GM12878 (cell line): ENCODE data around the gene GNPNAT1. TPM values are rescaled to one million over a fixed set of nuclear protein-coding genes. Genes with fewer than 3 reads are reported as not detected.

Source experiments
- ATAC-seq: fragments of 200-7000 bp; cut with Tn5 transposase; 3 replicates; pipeline ENCODE4 v1.9.1; 2020; ENCODE audit warnings: mild to moderate bottlenecking, moderate library complexity
- BruUV-seq: library from RNA; stranded (reverse); fragments of 400-500 nt; replicated peaks from 2 replicates; lab custom pipeline; 2021; lab: Mats Ljungman, UMichigan
- CTCF ChIA-PET: fragments of 300-600 bp; sonication (Branson Sonifier 250); formaldehyde crosslinking; extraction: SDS; loops from one replicate; lab custom pipeline; 2021; ENCODE audit warnings: inconsistent platforms; lab: Yijun Ruan, JAX
- POLR2A ChIA-PET: fragments of 350-600 bp; formaldehyde crosslinking; extraction: SDS; loops from one replicate; lab custom pipeline; 2021; ENCODE audit warnings: inconsistent platforms; lab: Charles Lee
- RAD21 ChIA-PET: fragments of 300-600 bp; sonication (Branson Sonifier 250); formaldehyde crosslinking; loops from one replicate; lab custom pipeline; 2023; ENCODE audit warnings: antibody characterized with exemption; ENCODE audit not compliant: unreplicated experiment; lab: Charles Lee
- SMC1A ChIA-PET: fragments of 300-600 bp; sonication (Branson Sonifier 250); formaldehyde crosslinking; loops from one replicate; lab custom pipeline; 2023; ENCODE audit not compliant: unreplicated experiment, uncharacterized antibody; lab: Charles Lee
- DNase-seq: peaks from one replicate; pipeline ENCODE4 v3.0.0-alpha.2; 2011; ENCODE audit warnings: low read depth, low spot score
- FAIRE-seq: peaks from 3 replicates; lab custom pipeline; 2011; peaks lifted over from hg19 to GRCh38; lab: Jason Lieb, UNC
- H2AFZ ChIP-seq: 2 replicates; pipeline ENCODE4 v1.6.0; 2011; ENCODE audit warnings: low read depth, low read length, control low read depth; ENCODE audit not compliant: control insufficient read depth
- H3K27ac ChIP-seq: 2 replicates; pipeline ENCODE4 v1.5.1; 2011; ENCODE audit warnings: control low read depth; ENCODE audit not compliant: control insufficient read depth, insufficient read depth
- H3K27me3 ChIP-seq, 2 experiments: replicated peaks in 1 of 2; 2 replicates each; pipeline versions ENCODE4 v1.6.0 to v1.6.1; 2011; ENCODE audit warnings: low read length in 1 of 2; ENCODE audit not compliant: control insufficient read depth in 2 of 2, insufficient read depth in 2 of 2
- H3K36me3 ChIP-seq, 2 experiments: 2 replicates each; pipeline ENCODE4 v1.5.1; 2011; ENCODE audit warnings: low read length in 1 of 2; ENCODE audit not compliant: control insufficient read depth in 2 of 2, insufficient read depth in 2 of 2
- H3K4me1 ChIP-seq: 2 replicates; pipeline ENCODE4 v1.6.1; 2011; ENCODE audit warnings: mild to moderate bottlenecking, low read length, moderate library complexity, mixed read lengths; ENCODE audit not compliant: control insufficient read depth, insufficient read depth
- H3K4me2 ChIP-seq: 2 replicates; pipeline ENCODE4 v1.6.0; 2011; ENCODE audit warnings: control low read depth; ENCODE audit not compliant: control insufficient read depth, insufficient read depth
- H3K4me3 ChIP-seq: fragments of 200-600 bp; sonication (generic); 2 replicates; pipeline ENCODE4 v1.5.1; 2016
- H3K79me2 ChIP-seq: 2 replicates; pipeline ENCODE4 v1.6.0; 2011; ENCODE audit warnings: low read length; ENCODE audit not compliant: control insufficient read depth, insufficient read depth
- H3K9ac ChIP-seq: 2 replicates; pipeline ENCODE4 v1.8.0; 2011; ENCODE audit warnings: low read length, control low read depth, mixed read lengths; ENCODE audit not compliant: control insufficient read depth, insufficient read depth
- H3K9me3 ChIP-seq: replicated peaks from 3 replicates; pipeline ENCODE4 v1.5.1; 2011; ENCODE audit warnings: mild to moderate bottlenecking, low read length; ENCODE audit not compliant: control insufficient read depth, insufficient read depth
- H4K20me1 ChIP-seq: 2 replicates; pipeline ENCODE4 v1.6.0; 2011; ENCODE audit not compliant: control insufficient read depth, insufficient read depth
- CHD2 ChIP-seq: IDR thresholded peaks from 2 replicates; pipeline ENCODE4 v1.6.1; 2011; ENCODE audit warnings: low read depth, low read length, improper control_type of control experiment, borderline replicate concordance
- EED ChIP-seq: sonication (generic); IDR thresholded peaks from 2 replicates; pipeline ENCODE4 v1.6.1; 2016; ENCODE audit warnings: antibody characterized with exemption, low read depth
- IRF5 ChIP-seq: fragments of 450-650 bp; IDR thresholded peaks from 2 replicates; pipeline ENCODE4 v1.6.1; 2017; ENCODE audit warnings: borderline replicate concordance
- LARP7 ChIP-seq: fragments of 450-650 bp; IDR thresholded peaks from 2 replicates; pipeline ENCODE4 v1.6.1; 2017; ENCODE audit warnings: mild to moderate bottlenecking
- MEF2B ChIP-seq: fragments of 450-650 bp; IDR thresholded peaks from 2 replicates; pipeline ENCODE4 v1.6.1; 2018; ENCODE audit warnings: mild to moderate bottlenecking, moderate library complexity; ENCODE audit not compliant: partially characterized antibody, poor library complexity, severe bottlenecking
- NKRF ChIP-seq: fragments of 450-650 bp; conservative IDR thresholded peaks from 2 replicates; pipeline ENCODE4 v1.6.1; 2017; ENCODE audit warnings: mild to moderate bottlenecking, moderate library complexity
- NRF1 ChIP-seq: conservative IDR thresholded peaks from 2 replicates; pipeline ENCODE4 v1.6.1; 2011; ENCODE audit warnings: mild to moderate bottlenecking, low read depth, low read length, improper control_type of control experiment
- RAD21 ChIP-seq: IDR thresholded peaks from 2 replicates; pipeline ENCODE4 v1.6.1; 2011; ENCODE audit warnings: mild to moderate bottlenecking, low read depth, low read length, moderate library complexity; ENCODE audit not compliant: insufficient read depth
- SP1 ChIP-seq: IDR thresholded peaks from one replicate; pipeline ENCODE4 v1.6.1; 2011; ENCODE audit warnings: low read depth, low read length
- SRF ChIP-seq, 2 experiments: IDR thresholded peaks; 2 replicates each; pipeline ENCODE4 v1.6.1; 2011; ENCODE audit warnings: low read depth in 2 of 2, low read length in 2 of 2, mild to moderate bottlenecking in 1 of 2, moderate library complexity in 1 of 2
- TARDBP ChIP-seq: IDR thresholded peaks from 2 replicates; pipeline ENCODE4 v1.6.1; 2016; ENCODE audit warnings: borderline replicate concordance
- WGBS: methylation state at CpG from one replicate; pipeline ENCODE4 v1.1.6; 2016; ENCODE audit warnings: low lambda C conversion rate; ENCODE audit not compliant: insufficient replicate concordance, insufficient coverage; ENCODE audit errors: missing lambda C conversion rate; 5-methylcytosine and 5-hydroxymethylcytosine counted together
- in situ Hi-C: fragments of 300-500 bp; cut with MboI; formaldehyde crosslinking; loops from 9 replicates; pipeline ENCODE4 v1.14.3; 2018; ENCODE audit warnings: mixed read lengths
- intact Hi-C: fragments of 100-400 bp; cut with micrococcal nuclease; formaldehyde crosslinking; loops from one replicate; pipeline ENCODE4 v1.14.2; 2022; ENCODE audit not compliant: unreplicated experiment
- polyA plus RNA-seq, 11 experiments: library from polyadenylated mRNA; depleted of rRNA in 4 of 11; unstranded in 6 of 11; stranded (reverse) in 5 of 11; fragments of >200 nt; fragmentation: Nextera tagmentation in 4 of 11; fragmentation: Illumina TruSeq in 1 of 11; extraction: Ambion mirVana in 4 of 11; extraction: Trizol in 1 of 11; gene quantifications; 1 replicate in 1 of 11; 2 replicates in 10 of 11; pipeline versions ENCODE4 v1.2.1 to v1.2.3, GENCODE V29; 2011 to 2016; ENCODE audit warnings: inconsistent platforms in 2 of 11, missing spikeins in 2 of 11, low read depth in 1 of 11
- total RNA-seq, 4 experiments: library from RNA; depleted of rRNA in 3 of 4; stranded (reverse); fragments of >200 nt in 3 of 4; fragmentation: Illumina TruSeq in 1 of 4; extraction: Trizol in 1 of 4; gene quantifications; 2 replicates each; pipeline versions ENCODE4 v1.2.1 to v1.2.3, GENCODE V29; 2013 to 2021
- TF ChIP-seq, protein P1 (sequence below): fragments of 450-650 bp; IDR thresholded peaks from 2 replicates; pipeline ENCODE4 v1.6.1; 2016; ENCODE audit warnings: mild to moderate bottlenecking, moderate library complexity, borderline replicate concordance
- TF ChIP-seq, protein P2 (sequence below): IDR thresholded peaks from 2 replicates; pipeline ENCODE4 v1.6.1; 2011; ENCODE audit warnings: mild to moderate bottlenecking, low read depth, low read length, moderate library complexity; ENCODE audit not compliant: insufficient replicate concordance

The GNPNAT1 gene
- total and polyA plus RNA-seq, 10 of the 15 experiments (the other 5 are each of a cell fraction or from before 2014, with no cell fraction given) = 18.9 to 52.6 (median 28.2) TPM

DNA sequence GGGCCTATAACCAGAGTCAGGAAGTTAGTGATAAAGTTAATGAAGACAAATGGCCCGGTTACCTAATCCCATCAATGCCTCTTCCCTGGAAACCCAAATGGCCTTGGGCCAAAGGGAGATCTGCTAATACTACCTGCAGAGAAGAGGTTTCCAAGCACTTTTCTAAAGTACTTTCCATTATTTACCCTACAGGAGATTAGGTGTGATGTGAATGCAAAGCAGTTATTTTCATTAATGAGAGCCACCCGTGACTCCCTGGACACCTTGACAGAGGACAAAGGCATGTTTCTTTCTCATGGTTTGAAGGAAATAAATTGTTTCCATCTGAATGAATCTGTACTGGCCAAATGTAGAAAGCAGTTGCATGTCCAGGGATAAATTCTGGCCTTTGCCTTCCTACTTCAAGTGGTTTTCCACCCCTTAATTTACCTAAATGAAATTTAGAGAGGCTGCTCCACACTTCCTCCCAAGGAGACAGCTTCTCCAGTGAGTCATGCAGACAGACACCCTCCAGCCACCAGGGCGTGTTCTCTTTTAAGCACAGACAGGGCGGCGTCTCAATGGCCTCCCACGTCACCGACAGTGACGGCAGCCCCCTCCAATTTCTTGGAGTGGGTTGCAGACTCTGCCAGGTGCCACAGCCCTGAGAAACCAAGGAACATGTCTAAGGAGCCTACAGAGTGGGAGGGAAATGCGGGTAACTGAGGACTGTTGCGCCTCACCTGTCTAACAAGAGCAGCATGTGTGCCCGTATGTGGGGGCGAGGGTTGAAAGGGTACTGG lies 43.9 kb upstream of the GNPNAT1 start (continued):
- TF ChIP-seq TARDBP = no peak
- no peak for TF ChIP-seq CHD2
- no peak for TF ChIP-seq NRF1
- no peak for TF ChIP-seq MEF2B
- TF ChIP-seq, protein P1, sequence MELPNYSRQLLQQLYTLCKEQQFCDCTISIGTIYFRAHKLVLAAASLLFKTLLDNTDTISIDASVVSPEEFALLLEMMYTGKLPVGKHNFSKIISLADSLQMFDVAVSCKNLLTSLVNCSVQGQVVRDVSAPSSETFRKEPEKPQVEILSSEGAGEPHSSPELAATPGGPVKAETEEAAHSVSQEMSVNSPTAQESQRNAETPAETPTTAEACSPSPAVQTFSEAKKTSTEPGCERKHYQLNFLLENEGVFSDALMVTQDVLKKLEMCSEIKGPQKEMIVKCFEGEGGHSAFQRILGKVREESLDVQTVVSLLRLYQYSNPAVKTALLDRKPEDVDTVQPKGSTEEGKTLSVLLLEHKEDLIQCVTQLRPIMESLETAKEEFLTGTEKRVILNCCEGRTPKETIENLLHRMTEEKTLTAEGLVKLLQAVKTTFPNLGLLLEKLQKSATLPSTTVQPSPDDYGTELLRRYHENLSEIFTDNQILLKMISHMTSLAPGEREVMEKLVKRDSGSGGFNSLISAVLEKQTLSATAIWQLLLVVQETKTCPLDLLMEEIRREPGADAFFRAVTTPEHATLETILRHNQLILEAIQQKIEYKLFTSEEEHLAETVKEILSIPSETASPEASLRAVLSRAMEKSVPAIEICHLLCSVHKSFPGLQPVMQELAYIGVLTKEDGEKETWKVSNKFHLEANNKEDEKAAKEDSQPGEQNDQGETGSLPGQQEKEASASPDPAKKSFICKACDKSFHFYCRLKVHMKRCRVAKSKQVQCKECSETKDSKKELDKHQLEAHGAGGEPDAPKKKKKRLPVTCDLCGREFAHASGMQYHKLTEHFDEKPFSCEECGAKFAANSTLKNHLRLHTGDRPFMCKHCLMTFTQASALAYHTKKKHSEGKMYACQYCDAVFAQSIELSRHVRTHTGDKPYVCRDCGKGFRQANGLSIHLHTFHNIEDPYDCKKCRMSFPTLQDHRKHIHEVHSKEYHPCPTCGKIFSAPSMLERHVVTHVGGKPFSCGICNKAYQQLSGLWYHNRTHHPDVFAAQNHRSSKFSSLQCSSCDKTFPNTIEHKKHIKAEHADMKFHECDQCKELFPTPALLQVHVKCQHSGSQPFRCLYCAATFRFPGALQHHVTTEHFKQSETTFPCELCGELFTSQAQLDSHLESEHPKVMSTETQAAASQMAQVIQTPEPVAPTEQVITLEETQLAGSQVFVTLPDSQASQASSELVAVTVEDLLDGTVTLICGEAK = no peak
- TF ChIP-seq EED = no peak
- no peak for TF ChIP-seq SRF (IDR thresholded peaks at IDR 0.05; ENCODE audit: low read depth in 2 of 2, low read length in 2 of 2)

GRCh38 chr14:52834440-52834842 lies 43.0 kb upstream of the GNPNAT1 start:
- BruUV-seq = no TSS peak
- TF ChIP-seq NKRF (no peak), RAD21 (no peak), IRF5 (no peak), LARP7 (no peak), SP1 (no peak)
- TF ChIP-seq, protein P2, sequence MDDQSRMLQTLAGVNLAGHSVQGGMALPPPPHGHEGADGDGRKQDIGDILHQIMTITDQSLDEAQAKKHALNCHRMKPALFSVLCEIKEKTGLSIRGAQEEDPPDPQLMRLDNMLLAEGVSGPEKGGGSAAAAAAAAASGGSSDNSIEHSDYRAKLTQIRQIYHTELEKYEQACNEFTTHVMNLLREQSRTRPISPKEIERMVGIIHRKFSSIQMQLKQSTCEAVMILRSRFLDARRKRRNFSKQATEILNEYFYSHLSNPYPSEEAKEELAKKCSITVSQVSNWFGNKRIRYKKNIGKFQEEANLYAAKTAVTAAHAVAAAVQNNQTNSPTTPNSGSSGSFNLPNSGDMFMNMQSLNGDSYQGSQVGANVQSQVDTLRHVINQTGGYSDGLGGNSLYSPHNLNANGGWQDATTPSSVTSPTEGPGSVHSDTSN = no peak

More at GRCh38 chr14:52834440-52834842, 43.0 kb upstream of the GNPNAT1 start:
- 0% methylated on average over 1 of the region's 1 CpG for WGBS
- no peak overlapping the region for H3K9ac ChIP-seq
- H2AFZ ChIP-seq = no peak overlapping the region
- SMC1A ChIA-PET = interaction anchor here (0.7 to 2.4 kb wide), 5 partner anchors 10 to 471 kb away, joined by 3 to 11 read pairs (median 3); no protein-coding TSS in a partner anchor
- no peaks in the 10 kb centered on the region for H3K79me2 ChIP-seq
- CTCF ChIA-PET = interaction anchor here (0.6 to 1.3 kb wide), 6 partner anchors 9 to 126 kb away, joined by 3 to 5 read pairs (median 3); no protein-coding TSS in a partner anchor
- no peaks in the 10 kb centered on the region for H4K20me1 ChIP-seq
- POLR2A ChIA-PET = no interaction called here
- H3K4me3 ChIP-seq = no peak overlapping the region
- no peaks in the 10 kb centered on the region for H3K9me3 ChIP-seq
- H3K4me1 ChIP-seq = no peaks in the 10 kb centered on the region
- in situ Hi-C loops = no loop called here
- H3K4me2 ChIP-seq = no peak overlapping the region
- ATAC-seq (no peak), DNase-seq (no peak), FAIRE-seq (no peak)
- intact Hi-C loops = no loop called here
- no peak overlapping the region for H3K27ac ChIP-seq
- RAD21 ChIA-PET = interaction anchor here (0.6 kb wide), 2 partner anchors 9 to 939 kb away, joined by 3 to 4 read pairs; no protein-coding TSS in a partner anchor
- H3K27me3 ChIP-seq = no peaks in the 10 kb centered on the region
- no peaks in the 10 kb centered on the region for H3K36me3 ChIP-seq
